ENCODE results near the gene CLTB.
"Not testable (repeated sequence)": the region's sequence is repeated elsewhere in the genome, so short reads cannot be mapped to it uniquely, and the experiment has no call there.

Gene CLTB

DNA sequence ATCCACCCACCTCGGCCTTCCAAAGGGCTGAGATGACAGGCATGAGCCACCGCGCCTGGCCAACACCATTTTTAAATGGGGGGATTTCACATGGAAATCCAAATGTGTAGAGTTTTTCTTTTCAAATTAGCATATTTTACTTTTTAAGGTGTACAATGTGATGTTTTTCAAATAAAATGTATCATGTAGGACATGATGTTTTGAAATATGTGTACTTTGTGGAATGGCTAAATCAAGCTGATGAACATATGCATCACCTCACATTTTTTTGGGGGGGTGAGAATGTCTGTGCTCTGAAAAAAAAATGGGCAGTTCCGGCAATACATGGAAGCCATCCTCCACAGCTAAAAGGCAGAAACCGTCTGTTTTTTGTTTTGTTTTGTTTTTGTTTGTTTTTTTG lies 28.4 kb upstream of the CLTB start:
- H3K36me3 ChIP-seq (ENCODE audit: control insufficient read depth, insufficient read depth, low read length): peaks cover 2% of the 10 kb centered on the region
- no peak overlapping the region for H3K4me3 ChIP-seq (ENCODE audit: low read length)
- H3K27me3 ChIP-seq (ENCODE audit: control insufficient read depth, insufficient read depth, low read length): no peaks in the 10 kb centered on the region
- peaks cover 8% of the 10 kb centered on the region for H3K4me1 ChIP-seq (ENCODE audit: control insufficient read depth, insufficient read depth, low read length)
- H3K9ac ChIP-seq (ENCODE audit: low read length): no peak overlapping the region
- no peak overlapping the region for H3K27ac ChIP-seq (ENCODE audit: low read depth, low read length)

DNA sequence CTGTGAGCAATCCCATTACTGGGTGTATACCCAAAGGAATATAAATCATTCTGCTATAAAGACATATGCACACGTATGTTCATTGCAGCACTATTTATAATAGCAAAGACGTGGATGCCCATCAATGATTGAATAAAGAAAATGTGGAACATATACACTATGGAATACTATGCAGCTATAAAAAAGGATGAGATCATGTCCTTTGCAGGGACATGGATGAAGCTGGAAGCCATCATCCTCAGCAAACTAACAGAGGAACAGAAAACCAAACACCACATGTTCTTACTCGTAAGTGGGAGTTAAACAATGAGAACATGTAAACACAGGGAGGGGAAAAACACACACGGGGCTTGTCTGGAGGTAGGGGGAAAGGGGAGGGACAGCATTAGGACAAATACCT lies 26.6 kb upstream of the CLTB start:
- not testable (repeated sequence) for H3K36me3 ChIP-seq (ENCODE audit: control insufficient read depth, insufficient read depth, low read length); H3K27me3 ChIP-seq (ENCODE audit: control insufficient read depth, insufficient read depth, low read length); H3K9ac ChIP-seq (ENCODE audit: low read length); H3K27ac ChIP-seq (ENCODE audit: low read depth, low read length); H3K4me1 ChIP-seq (ENCODE audit: control insufficient read depth, insufficient read depth, low read length); H3K4me3 ChIP-seq (ENCODE audit: low read length)

DNA sequence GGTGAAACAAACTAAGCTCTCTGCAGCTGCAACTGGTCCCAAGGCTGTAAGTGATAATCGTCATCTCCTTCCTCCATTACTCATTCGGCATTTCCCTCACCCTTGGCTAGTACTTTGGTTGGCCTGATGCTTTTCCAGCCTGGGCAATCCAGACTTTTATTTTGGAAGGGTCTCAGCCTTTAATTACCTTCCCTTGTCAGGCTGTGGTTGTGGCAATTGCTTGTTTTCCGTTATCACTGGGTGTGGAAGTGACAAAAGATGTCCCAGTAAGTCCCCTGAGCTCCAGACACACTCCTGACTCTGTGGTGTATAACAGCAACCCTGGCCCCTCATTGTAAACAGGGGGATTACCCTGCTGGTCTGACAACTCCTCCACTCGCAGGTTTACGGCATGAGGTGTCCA lies 25.6 kb upstream of the CLTB start:
- Histone ChIP-seq H3K27ac (ENCODE audit: low read depth, low read length) (no peak overlapping the region), H3K4me1 (ENCODE audit: control insufficient read depth, insufficient read depth, low read length) (no peaks in the 10 kb centered on the region), H3K9ac (ENCODE audit: low read length) (no peak overlapping the region), H3K27me3 (ENCODE audit: control insufficient read depth, insufficient read depth, low read length) (no peaks in the 10 kb centered on the region), H3K4me3 (ENCODE audit: low read length) (no peak overlapping the region), H3K36me3 (ENCODE audit: control insufficient read depth, insufficient read depth, low read length) (no peaks in the 10 kb centered on the region)

DNA sequence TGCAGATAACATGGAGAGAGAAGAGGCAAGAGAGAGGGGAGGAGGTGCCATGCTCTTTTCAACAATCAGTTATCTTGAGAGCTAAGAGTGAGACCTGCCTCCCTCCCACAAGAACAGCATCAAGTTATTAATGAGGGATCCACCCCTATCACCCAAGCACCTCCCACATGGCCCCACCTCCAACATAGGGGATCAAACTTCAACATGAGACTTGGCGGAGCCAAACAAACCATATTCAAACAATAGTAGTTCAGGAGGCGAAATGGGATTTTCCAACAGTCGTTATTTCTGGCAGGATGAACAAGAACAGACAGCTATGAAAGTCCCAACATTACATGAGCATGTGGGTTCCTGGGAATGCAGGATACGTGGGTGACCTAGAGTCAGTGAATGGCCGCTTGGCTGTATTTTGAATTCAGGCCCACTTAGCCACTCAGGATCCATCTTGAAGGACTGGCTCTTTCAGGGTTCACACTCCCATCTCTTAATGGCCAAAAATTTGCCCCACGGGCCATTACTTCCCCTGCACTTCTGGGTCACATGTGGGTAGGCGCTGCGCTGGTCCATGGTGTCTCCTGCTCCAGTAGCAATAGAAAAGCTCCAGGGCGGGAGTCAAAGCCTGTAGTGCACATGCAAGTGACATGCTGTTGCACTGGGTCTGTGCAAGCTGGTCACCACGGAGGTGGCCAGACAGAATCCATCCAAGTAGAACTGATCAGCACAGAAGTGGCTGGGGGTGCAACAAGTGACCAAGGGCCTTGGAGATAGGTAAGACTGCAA lies 24.8 kb upstream of the CLTB start:
- no peaks in the 10 kb centered on the region for H3K36me3 ChIP-seq (ENCODE audit: control insufficient read depth, insufficient read depth, low read length)

DNA sequence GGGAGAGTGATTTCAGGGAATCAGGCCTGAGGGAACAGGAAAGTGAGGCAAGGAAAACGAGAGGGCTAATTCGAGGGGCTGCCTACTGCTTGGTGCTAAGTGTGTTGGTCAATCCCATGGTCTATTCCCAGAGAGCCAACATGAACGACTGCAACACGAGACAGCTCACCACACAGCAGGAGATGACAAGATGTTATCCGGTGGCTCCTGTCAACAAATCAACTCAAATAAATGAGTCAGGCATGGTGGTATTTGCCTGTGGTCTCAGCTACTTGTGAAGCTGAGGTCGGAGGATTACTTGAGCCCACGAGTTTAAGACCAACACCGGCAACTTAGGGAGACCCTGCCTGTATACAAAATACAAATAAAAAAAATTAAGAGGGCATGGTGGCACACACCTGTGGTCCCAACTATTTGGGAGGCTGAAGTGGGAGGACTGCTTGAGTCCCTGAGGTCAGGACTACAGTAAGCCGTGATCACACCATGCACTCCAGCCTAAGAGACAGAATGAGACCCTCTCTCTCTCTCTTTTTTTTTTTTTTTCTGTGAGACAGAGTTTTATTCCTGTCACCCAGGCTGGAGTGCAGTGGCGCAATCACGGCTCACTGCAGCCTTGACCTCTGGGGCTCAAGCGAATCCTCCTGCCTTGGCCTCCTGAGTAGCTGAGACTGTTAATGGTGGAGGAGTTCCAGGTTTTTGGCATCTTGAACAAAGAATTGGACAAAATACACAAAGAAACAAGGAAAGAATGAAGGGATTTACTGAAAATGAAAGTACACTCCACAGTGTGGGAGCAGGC lies 22.8 kb upstream of the CLTB start:
- H3K27ac ChIP-seq (ENCODE audit: low read depth, low read length): no peak overlapping the region
- H3K4me1 ChIP-seq (ENCODE audit: control insufficient read depth, insufficient read depth, low read length): no peaks in the 10 kb centered on the region
- H3K9ac ChIP-seq (ENCODE audit: low read length): no peak overlapping the region
- H3K4me3 ChIP-seq (ENCODE audit: low read length): no peak overlapping the region
- no peaks in the 10 kb centered on the region for H3K36me3 ChIP-seq (ENCODE audit: control insufficient read depth, insufficient read depth, low read length)
- no peaks in the 10 kb centered on the region for H3K27me3 ChIP-seq (ENCODE audit: control insufficient read depth, insufficient read depth, low read length)

More for the DNA sequence above, 24.8 kb upstream of the CLTB start:
- H3K27me3 ChIP-seq (ENCODE audit: control insufficient read depth, insufficient read depth, low read length): no peaks in the 10 kb centered on the region
- H3K4me3 ChIP-seq (ENCODE audit: low read length): no peak overlapping the region
- no peaks in the 10 kb centered on the region for H3K4me1 ChIP-seq (ENCODE audit: control insufficient read depth, insufficient read depth, low read length)
- H3K27ac ChIP-seq (ENCODE audit: low read depth, low read length): no peak overlapping the region
- H3K9ac ChIP-seq (ENCODE audit: low read length): no peak overlapping the region

DNA sequence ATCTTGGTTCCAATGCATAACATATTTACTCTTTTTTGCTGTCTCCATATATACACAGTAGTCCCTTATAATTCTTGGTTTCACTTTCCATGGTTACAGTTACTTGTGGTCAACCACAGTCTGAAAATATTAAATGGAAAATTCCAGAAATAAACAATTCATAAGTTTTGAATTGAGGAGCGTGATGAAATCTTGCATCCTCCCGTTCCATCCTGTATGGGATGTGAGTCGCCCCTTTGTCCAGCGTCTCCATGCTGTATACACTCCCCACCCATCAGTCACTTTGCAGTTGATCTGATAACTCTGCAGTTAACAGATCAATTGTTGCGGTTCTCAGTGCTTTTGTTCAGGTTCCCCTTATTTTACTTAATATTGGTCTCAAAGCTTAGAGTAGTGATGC lies 20.3 kb upstream of the CLTB start:
- H3K9ac ChIP-seq (ENCODE audit: low read length): no peak overlapping the region
- no peak overlapping the region for H3K4me3 ChIP-seq (ENCODE audit: low read length)
- H3K4me1 ChIP-seq (ENCODE audit: control insufficient read depth, insufficient read depth, low read length): no peaks in the 10 kb centered on the region
- H3K36me3 ChIP-seq (ENCODE audit: control insufficient read depth, insufficient read depth, low read length): no peaks in the 10 kb centered on the region
- H3K27me3 ChIP-seq (ENCODE audit: control insufficient read depth, insufficient read depth, low read length): no peaks in the 10 kb centered on the region
- no peak overlapping the region for H3K27ac ChIP-seq (ENCODE audit: low read depth, low read length)

DNA sequence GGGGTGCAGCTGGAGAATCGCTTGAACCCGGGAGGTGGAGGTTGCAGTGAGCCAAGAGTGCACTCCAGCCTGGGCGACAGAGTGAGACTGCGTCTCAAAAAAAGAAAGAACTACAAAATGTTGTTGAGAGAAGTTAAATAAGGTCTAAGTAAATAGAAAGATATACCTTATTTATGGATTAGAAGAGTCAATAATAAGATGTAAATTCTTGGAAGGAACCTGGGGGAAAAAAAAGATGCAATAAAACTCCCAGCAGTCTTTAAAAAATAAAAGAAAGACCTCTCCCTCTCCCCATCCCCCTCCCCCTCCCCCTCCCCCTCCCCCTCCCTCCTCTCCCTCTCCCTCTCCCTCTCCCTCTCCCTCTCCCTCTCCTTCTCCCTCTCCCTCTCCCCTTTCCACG lies 16.4 kb upstream of the CLTB start:
- Histone ChIP-seq H3K36me3 (ENCODE audit: control insufficient read depth, insufficient read depth, low read length) (no peaks in the 10 kb centered on the region), H3K27ac (ENCODE audit: low read depth, low read length) (no peak overlapping the region), H3K9ac (ENCODE audit: low read length) (no peak overlapping the region), H3K4me1 (ENCODE audit: control insufficient read depth, insufficient read depth, low read length) (no peaks in the 10 kb centered on the region), H3K4me3 (ENCODE audit: low read length) (no peak overlapping the region), H3K27me3 (ENCODE audit: control insufficient read depth, insufficient read depth, low read length) (no peaks in the 10 kb centered on the region)

DNA sequence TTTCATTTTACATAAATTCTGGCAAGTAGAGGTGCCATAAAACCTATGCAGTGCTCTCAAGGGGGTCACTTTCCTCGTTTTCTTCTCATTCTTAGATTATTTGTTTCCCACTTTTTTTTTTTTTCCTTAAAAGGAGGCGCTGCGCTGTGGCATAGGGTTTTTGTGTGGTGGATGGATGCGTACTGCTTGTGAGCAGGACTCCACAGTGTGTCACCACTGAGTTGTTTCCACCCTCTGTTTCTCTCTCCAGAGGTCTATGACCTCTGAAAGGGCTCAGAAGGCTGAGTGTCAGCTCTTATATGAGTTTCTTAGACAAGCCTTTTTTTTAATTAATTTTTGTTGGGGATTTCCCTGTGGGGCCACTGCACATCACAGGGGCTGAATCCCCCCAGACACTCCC lies 13.6 kb upstream of the CLTB start:
- H3K27me3 ChIP-seq (ENCODE audit: control insufficient read depth, insufficient read depth, low read length): no peaks in the 10 kb centered on the region
- no peaks in the 10 kb centered on the region for H3K36me3 ChIP-seq (ENCODE audit: control insufficient read depth, insufficient read depth, low read length)
- H3K4me3 ChIP-seq (ENCODE audit: low read length): no peak overlapping the region
- H3K27ac ChIP-seq (ENCODE audit: low read depth, low read length): no peak overlapping the region
- no peak overlapping the region for H3K9ac ChIP-seq (ENCODE audit: low read length)
- H3K4me1 ChIP-seq (ENCODE audit: control insufficient read depth, insufficient read depth, low read length): no peaks in the 10 kb centered on the region

DNA sequence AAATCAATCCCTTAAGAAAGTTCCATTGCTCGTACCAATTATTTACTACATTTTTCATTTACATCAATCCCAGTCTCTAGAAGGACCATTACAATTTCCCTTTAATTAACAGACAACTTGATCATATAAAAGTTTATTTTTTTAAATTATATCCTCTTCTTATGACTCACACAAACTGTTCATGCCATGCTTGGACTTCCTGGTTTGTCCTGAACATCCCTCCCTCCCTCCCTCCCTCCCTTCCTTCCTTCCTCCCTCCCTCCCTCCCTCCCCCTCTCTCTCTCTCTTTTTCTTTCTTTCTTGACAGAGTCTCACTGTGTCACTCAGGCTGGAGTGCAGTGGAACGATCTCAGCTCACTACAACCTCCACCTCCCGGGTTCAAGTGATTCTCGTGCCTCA lies 11.6 kb upstream of the CLTB start:
- Histone ChIP-seq H3K4me1 (ENCODE audit: control insufficient read depth, insufficient read depth, low read length) (no peaks in the 10 kb centered on the region), H3K27ac (ENCODE audit: low read depth, low read length) (no peak overlapping the region), H3K9ac (ENCODE audit: low read length) (no peak overlapping the region), H3K4me3 (ENCODE audit: low read length) (no peak overlapping the region), H3K27me3 (ENCODE audit: control insufficient read depth, insufficient read depth, low read length) (no peaks in the 10 kb centered on the region), H3K36me3 (ENCODE audit: control insufficient read depth, insufficient read depth, low read length) (no peaks in the 10 kb centered on the region)

DNA sequence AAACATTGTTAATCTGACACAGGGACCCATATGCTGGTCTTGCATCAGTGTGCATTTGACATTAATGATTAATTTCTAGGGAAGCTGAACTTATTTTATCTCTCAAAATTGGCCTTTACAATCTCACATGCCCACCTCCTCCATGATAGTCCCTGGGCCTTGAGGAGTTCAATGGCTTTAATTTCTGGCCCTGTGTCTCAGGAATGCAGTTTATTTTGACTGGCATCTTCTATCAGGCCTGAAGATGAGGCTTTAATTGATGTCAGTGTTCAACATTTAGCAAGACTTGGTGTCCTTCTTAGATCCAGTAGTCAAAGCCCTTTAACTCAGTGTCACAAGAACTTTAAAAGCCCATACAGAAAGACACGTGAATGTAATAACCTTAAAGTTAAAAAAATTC lies 10.5 kb upstream of the CLTB start:
- Histone ChIP-seq H3K4me1 (ENCODE audit: control insufficient read depth, insufficient read depth, low read length) (no peaks in the 10 kb centered on the region), H3K27me3 (ENCODE audit: control insufficient read depth, insufficient read depth, low read length) (no peaks in the 10 kb centered on the region), H3K9ac (ENCODE audit: low read length) (no peak overlapping the region), H3K27ac (ENCODE audit: low read depth, low read length) (no peak overlapping the region), H3K36me3 (ENCODE audit: control insufficient read depth, insufficient read depth, low read length) (no peaks in the 10 kb centered on the region), H3K4me3 (ENCODE audit: low read length) (no peak overlapping the region)

DNA sequence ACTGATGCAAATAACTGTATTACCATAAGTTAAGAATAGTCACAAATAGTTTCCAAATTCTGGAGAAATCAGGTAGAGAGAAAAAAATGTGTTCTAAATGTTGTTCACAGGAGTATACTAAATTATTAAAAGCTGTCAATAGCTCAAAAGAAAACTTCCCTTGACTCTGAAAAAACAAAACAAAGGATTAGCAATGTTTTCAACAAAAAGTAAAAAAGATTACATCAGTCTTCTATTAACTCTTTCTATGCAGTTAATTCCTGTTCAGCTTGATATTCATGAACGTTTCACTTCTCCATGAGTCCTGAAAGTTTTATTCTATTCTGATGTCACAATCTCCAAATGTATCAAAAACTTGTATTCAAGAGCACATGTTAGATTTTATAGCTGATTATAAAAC lies 9.5 kb upstream of the CLTB start:
- Histone ChIP-seq H3K36me3 (ENCODE audit: control insufficient read depth, insufficient read depth, low read length) (no peaks in the 10 kb centered on the region), H3K27ac (ENCODE audit: low read depth, low read length) (no peak overlapping the region)

DNA sequence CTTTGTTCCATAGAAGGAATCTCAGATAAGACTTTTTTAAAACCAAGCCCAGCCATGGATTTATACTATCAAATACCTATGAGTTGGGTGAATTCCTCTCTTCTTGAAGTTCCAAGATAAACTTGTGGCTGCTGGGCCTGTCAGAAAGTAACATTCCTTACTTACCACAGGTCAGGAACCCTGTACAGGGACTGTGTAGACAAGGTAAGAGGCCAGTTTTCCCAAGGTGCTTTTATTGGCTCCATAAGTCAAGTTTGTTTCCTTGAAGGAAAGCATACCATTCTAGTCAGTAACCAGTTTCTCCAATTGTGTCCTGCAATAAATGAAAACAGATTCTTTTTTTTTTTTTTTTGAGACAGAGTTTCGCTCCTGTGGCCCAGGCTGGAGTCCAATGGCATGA lies 8.8 kb upstream of the CLTB start:
- Histone ChIP-seq H3K36me3 (ENCODE audit: control insufficient read depth, insufficient read depth, low read length) (no peaks in the 10 kb centered on the region), H3K27me3 (ENCODE audit: control insufficient read depth, insufficient read depth, low read length) (no peaks in the 10 kb centered on the region), H3K9ac (ENCODE audit: low read length) (no peak overlapping the region), H3K4me3 (ENCODE audit: low read length) (no peak overlapping the region), H3K4me1 (ENCODE audit: control insufficient read depth, insufficient read depth, low read length) (no peaks in the 10 kb centered on the region), H3K27ac (ENCODE audit: low read depth, low read length) (no peak overlapping the region)

More for the DNA sequence above, 9.5 kb upstream of the CLTB start:
- H3K9ac ChIP-seq (ENCODE audit: low read length): no peak overlapping the region
- no peak overlapping the region for H3K4me3 ChIP-seq (ENCODE audit: low read length)
- H3K27me3 ChIP-seq (ENCODE audit: control insufficient read depth, insufficient read depth, low read length): no peaks in the 10 kb centered on the region
- H3K4me1 ChIP-seq (ENCODE audit: control insufficient read depth, insufficient read depth, low read length): no peaks in the 10 kb centered on the region

DNA sequence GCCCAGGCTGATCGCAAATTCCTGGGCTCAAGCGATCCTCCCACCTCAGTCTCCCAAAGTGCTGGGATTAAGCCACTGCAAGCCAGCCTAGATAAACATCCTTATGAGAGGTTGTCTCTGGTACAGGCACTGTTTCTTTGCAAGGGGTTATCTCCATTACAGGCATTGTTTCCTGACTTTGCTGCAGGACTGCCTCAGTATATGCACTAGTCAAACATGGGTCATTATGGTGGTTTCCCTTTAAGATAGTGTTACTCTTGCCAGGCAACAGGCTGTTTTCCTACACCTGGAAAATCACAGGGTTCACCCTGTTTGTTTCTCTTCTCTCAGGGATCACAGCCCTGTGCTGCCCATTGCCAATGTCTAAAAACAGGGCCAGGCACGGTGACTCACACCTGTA lies 7.8 kb upstream of the CLTB start:
- Histone ChIP-seq H3K27ac (ENCODE audit: low read depth, low read length) (no peak overlapping the region), H3K36me3 (ENCODE audit: control insufficient read depth, insufficient read depth, low read length) (no peaks in the 10 kb centered on the region), H3K4me1 (ENCODE audit: control insufficient read depth, insufficient read depth, low read length) (no peaks in the 10 kb centered on the region), H3K27me3 (ENCODE audit: control insufficient read depth, insufficient read depth, low read length) (no peaks in the 10 kb centered on the region), H3K9ac (ENCODE audit: low read length) (no peak overlapping the region), H3K4me3 (ENCODE audit: low read length) (no peak overlapping the region)

All from rectal smooth muscle tissue (tissue), 1 donor.